Esophagus muscularis mucosa (tissue), 4 donors: ENCODE results near the gene DNAJC1.

Experiments used
- CTCF ChIP-seq, 3 experiments: fragments of 200-600 bp in 2 of 3; fragments of 450-650 bp in 1 of 3; sonication (generic) in 2 of 3; IDR thresholded peaks; one replicate each; pipeline ENCODE4 v1.5.1; 2017 to 2019; ENCODE audit warnings: antibody characterized with exemption in 3 of 3, mild to moderate bottlenecking in 2 of 3, moderate library complexity in 1 of 3
- EP300 ChIP-seq: sonication (generic); formaldehyde crosslinking; IDR thresholded peaks from one replicate; pipeline ENCODE4 v1.6.1; 2017; ENCODE audit warnings: antibody characterized with exemption
- POLR2A ChIP-seq: fragments of 450-650 bp; IDR thresholded peaks from one replicate; pipeline ENCODE4 v1.6.1; 2017; ENCODE audit warnings: antibody characterized with exemption, moderate library complexity, mild to moderate bottlenecking, low read depth
- POLR2AphosphoS5 ChIP-seq, 2 donors: sonication (generic); formaldehyde crosslinking; IDR thresholded peaks; one replicate each; pipeline ENCODE4 v1.6.1; 2017; ENCODE audit warnings: antibody characterized with exemption in 2 of 2

GRCh38 chr10:21907436-21907835 lies 96.1 kb downstream of the DNAJC1 start:
- no peak for TF ChIP-seq CTCF (IDR thresholded peaks at IDR 0.05)
- no peak for TF ChIP-seq POLR2A
- no peak for TF ChIP-seq EP300
- no peak for TF ChIP-seq POLR2AphosphoS5 (IDR thresholded peaks at IDR 0.05)
